Left hindlimb (tissue), 1 donor: Measurements from ENCODE around the gene BIN1.

Experiments used
- DNase-seq: peaks from one replicate; pipeline ENCODE4 v3.0.0-alpha.2; 2018

BIN1 gene

DNA sequence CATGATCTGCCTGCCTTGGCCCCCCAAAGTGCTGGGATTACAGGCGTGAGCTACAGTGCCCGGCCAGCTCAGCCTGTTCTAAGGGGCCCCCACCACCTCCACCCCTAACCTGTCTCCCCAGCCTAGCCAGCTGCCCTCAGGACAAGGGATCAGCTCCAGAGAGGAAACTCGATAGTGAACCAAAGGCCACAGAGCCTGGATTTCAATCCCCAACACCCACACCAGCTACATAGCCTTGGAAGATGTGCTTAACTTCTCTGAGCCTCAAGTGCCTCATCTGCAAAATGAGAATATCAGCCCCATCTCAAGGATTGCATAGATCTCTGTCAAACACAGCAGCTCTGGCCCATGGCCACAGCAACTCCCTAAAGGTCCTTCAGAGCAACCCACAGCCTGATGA is 32.0 kb downstream of the BIN1 start:
- no peak for DNase-seq

DNA sequence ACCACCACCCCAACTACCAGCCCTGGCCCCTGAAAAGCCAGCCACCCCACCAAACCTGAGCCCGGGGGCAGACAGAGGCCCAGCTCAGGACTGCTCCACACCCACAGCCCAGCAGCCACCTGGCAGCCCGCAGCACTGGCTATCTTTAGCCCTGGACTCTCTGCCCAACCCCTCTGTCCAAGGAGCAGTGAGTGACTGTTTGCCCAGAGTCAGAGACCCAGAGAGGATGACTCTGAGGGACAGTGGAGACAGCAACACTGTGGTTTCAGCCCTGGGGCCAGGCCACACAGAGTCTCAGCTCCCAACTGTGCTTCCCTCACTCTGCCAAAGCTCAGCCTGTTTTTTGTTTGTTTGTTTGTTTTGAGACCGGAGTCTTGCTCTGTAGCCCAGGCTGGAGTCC is 32.6 kb downstream of the BIN1 start:
- no peak for DNase-seq

DNA sequence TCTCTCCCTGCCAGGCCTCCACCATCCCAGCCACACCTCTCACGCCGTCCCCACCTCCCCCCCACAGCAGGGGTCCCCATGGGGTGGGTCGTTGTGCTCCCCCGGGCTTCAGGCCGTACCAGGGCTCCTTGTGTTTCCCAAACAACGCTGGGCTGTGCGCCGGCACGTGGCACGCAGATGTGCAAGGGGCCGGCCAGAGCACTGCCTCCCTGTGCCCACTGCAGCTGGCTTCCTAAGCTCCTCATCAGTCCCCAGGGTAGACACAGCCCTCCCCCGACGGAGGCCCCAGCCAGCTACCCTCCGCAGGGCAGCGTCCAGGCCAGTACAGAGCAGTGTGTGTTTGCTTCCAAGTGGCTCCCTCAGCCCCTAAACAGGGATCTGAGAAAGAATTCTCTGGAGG is 34.0 kb downstream of the BIN1 start:
- no peak for DNase-seq

DNA sequence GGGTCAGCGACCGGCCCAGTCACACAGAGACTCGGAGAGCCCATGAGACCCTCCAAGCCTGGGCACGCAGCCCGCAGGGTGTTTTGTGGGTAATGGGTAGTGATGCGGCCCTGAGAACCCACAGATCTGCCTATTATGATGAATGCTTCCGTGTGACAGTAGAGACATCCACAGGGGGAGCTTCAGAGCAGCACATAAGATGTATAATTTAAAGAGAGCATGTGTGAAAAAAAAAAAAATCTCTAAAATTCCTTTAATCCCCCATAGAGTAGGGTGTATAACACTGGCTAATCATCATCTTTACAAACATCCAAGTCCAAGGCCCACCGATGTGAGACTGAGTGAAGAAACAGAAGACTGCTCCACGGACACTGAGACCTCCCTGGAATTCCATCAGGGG is 34.6 kb downstream of the BIN1 start:
- DNase-seq: no peak

DNA sequence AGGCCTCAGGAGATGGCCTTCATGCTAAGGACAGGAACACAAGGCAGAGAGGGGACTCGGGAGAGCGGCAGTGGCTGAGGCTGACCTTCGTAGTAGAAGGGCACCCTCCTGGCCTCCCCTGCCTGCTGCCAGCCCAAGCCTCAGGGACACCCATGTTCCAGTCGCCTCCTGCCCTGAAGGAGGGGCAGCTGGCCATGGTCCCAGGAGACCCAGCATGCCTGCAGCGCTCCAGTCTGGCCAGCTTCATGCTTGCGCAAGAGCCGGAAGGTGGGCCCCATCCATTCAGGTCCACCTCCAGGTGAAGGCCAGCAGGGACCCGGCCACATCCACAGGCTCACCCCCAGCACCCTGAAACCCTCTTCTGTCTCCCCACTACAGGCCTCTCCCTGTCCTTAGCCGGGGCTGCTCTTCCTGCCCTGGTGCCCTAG is 35.0 kb downstream of the BIN1 start:
- no peak for DNase-seq

DNA sequence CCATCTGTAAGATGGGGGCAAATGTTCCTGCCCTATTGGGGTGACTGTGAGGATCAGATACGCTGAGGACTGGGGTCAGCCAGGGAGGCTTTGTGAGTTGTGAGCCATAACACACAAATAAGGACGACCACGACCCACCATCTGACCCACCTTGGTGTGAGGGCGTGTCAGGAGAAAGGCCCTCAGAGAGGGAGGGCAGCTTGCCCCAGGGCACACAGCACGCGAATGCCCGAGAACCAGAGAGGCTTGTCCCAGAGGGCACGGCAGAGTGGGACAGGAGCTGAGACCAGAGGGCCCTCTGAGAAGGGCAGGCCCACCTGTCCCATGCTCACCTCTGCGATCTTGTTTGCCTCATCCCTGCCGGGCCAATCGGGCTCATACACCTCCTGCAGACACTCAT is 36.7 kb downstream of the BIN1 start:
- DNase-seq: no peak

DNA sequence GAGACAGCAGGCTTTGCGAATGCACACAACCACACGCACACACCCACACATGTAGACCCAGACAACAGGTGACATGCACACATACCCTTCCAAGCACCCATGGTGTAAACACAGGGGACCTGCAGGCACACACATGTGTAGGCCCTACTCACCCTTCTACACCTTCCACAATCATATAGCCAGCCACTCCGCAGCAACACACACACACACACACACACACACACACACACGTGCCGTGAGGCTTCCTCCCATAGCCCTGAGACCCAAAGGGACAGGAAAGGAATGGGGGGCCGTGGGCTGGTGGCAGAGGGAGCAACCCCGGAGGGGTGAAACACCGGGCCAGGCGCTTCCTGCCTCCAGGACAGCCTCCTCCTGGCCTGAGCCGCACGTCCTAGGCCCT is 37.4 kb downstream of the BIN1 start:
- DNase-seq: no peak

DNA sequence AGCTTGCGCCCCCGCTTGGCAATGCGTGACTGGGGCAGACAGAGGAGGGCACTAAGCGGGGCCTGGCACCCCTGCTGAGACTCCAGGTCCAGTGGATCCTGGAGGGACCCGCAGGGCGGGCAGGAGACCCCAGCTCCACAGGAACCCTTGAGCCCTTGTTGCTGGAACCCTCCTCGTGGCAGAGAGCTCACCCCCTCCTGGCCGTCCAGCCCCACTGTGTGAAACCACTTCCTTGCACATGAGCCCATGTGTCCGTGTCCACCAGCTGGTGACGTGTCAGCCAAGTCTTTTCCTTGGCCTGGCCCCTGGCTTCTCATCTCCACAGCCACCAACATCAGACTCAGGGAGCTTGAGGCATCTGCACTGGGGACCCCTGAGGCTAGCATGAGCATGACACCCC is 38.0 kb downstream of the BIN1 start:
- no peak for DNase-seq

DNA sequence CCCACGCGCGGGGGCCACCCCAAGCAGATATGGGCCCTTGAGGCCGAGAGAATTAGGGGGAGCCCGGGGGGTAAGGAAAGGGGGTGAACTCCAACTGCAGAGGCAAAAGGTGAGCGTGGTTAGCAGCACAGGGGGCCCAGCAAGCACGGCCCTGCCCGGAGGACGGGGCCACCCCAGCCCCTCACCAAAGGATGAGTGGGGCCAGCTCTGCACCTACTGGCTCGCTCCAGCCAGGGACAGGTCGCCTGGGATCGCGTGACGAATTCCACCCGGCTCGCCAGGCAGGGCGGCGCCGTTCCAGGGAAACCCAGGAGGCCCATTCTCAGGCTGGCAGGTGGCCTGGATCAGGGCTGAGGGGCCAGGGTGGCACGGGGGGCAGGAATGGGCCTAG is 38.6 kb downstream of the BIN1 start:
- no peak for DNase-seq

DNA sequence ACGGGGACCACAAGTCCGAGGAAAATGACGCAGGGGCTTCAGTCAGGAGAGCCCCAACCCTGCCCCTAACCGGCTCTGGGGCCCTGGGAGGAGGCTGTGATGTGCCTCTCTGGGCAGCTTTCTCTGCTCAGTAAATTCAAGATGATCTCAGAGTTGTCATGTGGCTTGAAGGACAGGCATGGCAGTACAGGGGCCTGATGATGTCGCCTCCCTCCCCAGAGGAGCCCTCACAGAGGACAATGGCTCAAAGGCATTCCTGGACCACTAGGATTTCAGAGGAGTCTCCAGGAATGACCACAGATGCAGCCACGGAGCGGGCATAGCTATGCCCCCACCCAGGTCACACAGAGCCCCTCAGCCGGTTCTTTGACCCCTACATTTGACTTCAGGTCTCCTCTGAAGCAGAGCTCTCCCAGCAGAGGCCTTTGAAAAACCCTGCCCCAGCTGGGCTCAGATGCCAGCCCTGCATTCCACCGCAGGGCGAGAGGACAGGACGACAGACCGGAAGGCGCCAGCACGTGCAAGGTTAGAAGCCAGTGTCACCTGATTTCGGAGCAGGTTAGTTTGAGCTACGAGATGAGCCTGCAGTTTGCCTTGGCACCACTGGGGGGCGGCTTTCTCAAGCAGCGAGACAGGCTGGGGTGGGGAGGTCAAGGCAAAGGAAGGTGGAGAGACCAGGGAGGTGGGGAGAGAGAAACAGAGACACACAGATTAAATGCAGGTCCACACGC is 39.2 kb downstream of the BIN1 start:
- DNase-seq: no peak

DNA sequence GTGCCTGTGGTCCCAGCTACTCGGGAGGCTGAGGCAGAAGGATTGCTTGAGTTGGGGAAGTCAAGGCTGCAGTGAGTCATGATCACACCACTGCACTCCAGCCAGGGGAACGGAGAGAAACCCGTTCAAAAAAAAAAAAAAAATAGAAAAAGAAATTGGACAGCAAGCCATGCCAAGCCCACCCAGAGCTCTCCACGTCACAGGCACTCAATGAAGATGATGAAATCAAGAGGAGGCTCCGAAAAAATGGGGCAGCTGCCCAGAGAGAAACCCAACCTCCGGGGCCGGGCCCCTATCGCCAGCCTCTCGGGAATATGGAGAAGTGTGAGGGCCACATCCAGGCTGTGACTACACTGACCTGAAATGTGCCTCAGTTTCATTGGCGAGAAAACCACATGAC is 40.0 kb downstream of the BIN1 start:
- DNase-seq: no peak

DNA sequence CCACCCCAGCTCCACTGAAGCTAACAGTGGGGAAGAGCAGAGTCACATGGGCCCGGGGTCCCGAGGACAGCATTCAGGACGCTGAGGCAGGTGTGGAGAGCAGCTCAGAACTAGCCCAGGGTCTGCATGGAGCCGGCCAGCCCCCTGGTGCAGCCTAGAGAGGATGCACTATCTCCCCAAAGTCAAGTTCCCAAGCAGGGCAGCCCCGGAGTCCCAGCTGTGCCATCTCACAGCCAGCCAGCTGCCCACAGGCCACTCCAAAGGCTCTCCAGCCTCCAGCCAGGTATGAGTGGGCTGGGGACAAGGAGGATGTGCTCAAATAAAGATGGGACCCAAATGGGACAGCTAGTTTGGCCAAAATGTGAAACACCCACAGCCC is 41.0 kb downstream of the BIN1 start:
- DNase-seq: no peak

DNA sequence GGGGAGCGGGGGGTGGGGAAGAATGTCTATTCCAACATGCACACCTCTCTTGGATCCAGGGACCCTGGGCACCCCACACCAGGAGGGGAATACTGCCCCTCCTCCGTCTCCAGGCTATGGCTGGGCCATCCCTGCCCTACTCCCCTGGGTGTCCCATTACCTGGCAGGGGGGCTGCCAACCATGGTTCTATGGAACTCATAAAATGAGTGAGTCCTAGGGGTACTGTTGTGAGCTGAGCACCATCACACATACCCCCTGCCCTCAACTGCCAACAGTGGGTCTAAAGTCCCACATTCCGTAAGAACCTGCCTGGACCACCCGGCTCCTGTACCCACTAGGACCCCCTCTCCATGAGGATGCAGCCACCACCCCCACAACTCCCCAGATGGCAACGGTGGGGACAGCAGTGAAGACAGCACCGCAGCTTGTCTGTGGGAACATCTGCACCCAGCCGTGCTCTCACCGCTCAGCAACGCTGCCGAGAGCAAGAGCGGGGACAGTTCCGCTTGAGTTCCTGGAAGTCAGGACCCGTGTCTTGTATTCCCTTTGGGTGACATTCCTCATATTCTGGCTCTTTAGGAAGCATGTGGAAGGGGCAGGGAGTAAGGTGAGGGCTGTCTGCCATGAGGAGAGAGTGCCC is 41.5 kb downstream of the BIN1 start:
- no peak for DNase-seq

DNA sequence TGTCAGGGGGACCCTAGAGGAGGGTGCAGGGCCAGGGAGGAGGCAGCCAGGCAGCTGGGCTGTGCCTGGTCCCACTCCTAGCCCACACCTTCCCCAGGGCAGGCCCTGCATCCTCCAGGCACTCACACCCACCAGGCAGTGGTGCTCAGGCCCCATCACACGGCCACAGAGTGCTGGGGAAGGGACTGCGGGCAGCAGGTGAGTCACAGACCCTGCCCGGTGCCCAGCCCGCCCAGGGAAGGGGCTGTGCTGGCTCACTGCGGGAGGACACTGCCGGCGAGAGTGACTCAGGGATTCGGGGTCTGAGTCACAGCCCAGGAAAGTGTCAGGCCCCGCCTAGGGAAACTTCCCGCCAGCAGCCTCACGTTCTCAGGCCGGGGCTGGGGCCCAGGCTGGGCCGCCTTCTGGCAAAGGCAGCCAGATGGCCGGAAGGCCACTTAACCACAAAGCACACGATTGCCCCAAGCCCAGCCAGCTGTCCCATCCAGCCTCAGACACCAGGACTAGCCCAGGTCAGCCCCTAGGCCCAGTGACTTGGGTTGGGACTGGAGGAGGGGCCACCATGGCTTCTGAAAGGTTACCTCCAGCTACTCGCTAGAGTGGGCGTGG is 42.2 kb downstream of the BIN1 start:
- peak; percentile 92 for DNase-seq

DNA sequence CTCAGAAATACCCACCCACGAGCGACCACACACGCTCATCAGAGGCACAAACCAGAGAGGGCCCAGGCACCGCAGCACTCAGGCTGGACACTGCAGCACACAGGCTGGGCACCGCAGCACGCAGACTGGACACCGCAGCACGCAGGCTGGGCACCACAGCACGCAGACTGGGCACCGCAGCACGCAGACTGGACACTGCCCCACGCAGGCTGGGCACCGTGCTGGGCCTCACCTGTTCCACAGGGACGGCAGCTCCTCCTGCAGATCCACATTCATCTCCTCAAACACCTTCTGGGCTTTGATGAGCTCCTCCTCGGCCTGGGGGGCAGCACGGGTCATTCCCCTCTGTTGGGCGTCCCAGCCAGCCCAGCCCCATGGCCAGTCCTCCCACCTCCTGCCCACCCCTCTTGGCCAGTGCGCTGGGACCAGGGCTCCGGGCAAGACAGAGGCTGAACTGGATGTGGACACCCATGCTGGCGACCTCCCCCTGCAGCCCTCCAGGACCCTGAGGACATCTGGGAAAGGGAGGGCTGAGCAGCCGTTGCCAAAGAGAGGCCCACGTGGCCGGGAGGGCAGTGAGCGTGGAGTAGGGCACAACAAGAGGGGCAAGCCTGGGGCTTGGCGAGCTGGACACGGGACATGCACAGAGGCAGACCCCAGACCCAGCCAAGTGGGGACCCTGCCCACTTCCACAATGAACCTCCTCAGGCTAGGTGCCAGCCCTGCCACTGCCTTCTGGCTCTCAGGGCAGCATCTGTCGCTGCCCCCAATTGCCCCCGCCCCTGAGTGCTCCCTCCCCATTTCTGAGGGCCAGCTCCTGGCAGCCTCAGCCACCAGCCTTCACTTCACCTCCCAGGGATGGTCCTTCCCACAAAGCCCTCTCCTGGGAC is 43.0 kb downstream of the BIN1 start:
- no peak for DNase-seq

DNA sequence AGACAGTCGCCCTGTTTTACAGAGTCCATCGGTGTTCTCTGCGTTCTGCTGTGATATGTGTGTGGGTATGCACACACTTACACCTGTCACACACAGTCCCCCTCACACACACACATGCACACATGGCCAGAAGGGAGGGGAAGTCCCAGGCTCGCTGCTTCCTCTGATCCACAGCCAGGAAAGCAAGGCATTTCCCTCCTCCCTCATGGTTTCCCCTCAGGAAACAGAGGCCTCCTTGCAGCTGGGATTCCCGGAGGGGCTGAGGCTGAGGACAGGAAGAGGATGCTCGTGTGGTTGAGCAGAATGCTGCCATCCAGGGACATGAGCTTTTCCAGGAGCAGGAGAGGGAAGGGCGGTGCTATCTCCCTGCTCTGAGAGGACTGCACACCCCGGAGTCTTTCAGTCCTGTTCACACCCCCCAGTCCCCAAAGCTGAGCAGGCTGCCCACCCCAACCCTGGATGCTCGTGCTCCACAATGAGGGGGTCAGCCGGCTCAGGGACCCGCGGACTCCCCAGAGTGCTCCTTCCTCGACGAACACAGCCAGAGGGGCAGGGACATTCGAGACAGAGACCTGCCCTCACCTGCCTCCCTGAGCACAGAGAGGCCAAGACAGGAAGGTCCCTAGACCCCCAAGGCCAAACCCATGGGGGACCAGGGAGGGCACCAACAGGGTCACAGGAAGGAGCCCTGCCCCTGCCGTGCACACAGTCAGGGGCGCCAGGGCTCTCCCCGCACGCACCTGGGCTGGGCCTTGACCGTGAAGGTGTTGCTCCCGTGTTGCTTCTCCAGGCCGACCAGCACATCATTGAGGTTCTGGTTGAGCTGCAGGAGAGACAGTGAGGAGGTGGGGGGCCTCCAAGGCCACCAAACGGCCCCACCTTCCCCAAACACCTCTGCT is 45.3 kb downstream of the BIN1 start:
- peak; percentile 79 for DNase-seq

DNA sequence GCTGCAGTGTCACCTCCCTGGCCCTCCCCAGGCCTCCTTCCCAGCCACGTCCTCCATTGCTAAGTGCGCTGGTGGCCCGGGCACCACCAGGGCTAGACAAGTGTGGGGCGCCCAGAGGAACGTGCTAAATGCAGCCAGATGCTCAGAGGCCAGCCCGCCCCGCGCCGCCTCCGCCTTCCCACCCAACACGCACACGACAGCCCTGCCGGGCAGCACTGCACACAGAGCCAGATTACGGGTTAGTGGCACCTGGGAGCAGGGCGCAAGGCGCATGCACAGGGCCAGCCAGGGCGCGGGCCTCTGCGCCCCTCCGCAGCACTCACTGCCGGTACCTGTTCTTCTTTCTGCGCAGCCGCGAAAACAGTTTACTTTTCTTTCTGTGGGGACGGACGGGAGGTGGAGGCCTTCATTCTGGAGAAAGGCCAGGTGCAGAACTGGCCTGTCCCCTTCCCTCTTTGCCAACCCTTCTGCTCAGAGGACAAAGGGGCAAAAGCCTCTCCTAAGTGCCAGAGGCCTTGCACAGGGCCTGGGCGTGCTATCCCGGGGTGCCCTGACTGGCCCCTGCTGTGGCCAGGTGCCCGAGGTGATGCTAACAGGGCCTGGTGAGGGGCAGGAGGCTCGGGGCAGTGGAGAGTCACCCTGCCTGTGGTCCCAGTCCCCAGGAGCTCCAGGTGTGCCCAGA is 46.5 kb downstream of the BIN1 start:
- DNase-seq: no peak

DNA sequence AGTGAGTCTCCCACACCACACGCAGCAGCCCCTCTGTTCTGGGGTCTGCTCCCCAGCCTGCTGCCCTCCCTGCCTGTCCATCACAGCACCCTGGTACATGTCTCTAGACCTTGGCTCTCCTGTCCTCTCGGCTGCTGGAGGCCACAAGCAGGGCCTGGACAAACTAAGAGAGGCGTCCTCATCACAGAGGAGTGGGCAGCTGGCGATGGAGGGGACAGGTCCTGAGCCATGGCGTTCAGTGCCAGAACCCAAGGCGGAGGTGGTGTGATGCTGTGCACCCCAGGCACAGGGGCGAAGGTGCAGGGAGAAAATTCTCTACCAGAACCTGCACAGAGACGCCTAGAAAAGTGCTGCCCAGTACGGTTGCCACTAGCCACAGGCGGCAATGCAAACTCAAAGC is 47.4 kb downstream of the BIN1 start:
- DNase-seq: no peak

DNA sequence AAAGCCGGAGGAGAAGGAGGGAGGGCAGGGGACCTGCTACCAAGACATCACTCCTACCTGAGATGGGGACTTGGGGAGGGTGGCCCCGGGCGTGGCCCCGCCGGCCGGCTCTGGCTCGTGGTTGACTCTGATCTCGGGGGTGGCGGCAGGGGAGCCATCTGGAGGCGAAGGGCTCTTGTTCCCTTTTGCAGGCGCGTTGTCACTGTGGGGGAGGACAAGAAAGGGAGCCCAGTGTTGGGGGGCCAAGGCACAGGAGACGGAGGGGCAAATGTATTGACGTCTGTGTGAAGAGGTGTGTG is 48.1 kb downstream of the BIN1 start:
- no peak for DNase-seq

DNA sequence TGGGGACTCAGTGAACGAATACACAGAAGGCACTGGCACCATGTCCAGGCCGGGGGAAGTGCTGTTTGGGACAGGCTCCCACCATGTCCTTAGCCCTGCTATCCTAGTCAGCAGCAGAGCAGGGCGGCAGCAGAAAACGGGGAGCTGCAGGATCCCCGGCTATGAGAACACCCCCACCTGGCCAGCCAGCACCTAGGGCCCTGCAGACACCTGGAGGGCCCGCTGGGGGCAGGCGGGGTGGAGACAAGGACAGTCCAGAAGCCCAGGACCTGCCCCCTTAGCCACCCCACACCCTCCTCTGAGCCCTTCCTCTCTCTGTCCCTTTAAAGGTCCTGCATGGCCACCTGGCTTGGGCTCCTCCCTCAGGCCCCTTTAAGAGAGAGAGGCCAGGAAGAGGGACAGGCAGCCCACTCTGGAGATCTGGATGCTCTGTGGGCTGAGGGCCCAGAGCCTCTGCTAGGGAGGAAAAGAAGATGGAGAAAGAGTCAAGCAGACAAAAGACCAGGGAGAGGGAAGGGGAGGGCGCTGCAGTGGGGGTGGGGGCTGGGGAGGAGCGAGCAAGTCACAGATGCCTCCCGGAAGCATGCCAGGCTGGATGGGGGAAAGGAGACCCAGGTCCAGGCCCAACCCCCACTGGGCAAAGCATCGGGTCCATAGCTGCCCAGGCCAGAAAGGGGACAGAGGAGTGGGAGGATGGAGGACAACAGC is 48.6 kb downstream of the BIN1 start:
- no peak for DNase-seq
